Aorta (tissue), 5 donors: Measurements from ENCODE around the gene PRKN. TPM values are rescaled to one million over a fixed set of nuclear protein-coding genes. Genes with fewer than 3 reads are reported as not detected.
"Not testable (repeated sequence)": the region's sequence is repeated elsewhere in the genome, so short reads cannot be mapped to it uniquely, and the experiment has no call there.

Experiments used
- ATAC-seq: fragments of 200-7000 bp; cut with Tn5 transposase; one replicate; pipeline ENCODE4 v1.9.1; 2022; ENCODE audit warnings: moderate library complexity; ENCODE audit not compliant: low FRiP score
- DNase-seq, 2 donors: peaks; one replicate each; pipeline ENCODE4 v3.0.0-alpha.2; 2020
- H3K27ac ChIP-seq, 2 donors: one replicate each; pipeline ENCODE4 v1.5.1; 2013; ENCODE audit warnings: low read length in 2 of 2, mild to moderate bottlenecking in 2 of 2, moderate library complexity in 2 of 2, control low read depth in 1 of 2, inconsistent platforms in 1 of 2, low read depth in 1 of 2
- H3K27me3 ChIP-seq, 2 donors: one replicate each; pipeline ENCODE4 v1.6.1; 2013; ENCODE audit warnings: control low read depth in 1 of 2, low read length in 1 of 2, mild to moderate bottlenecking in 1 of 2, moderate library complexity in 1 of 2; ENCODE audit not compliant: insufficient read depth in 2 of 2, control insufficient read depth in 1 of 2
- H3K36me3 ChIP-seq, 2 donors: one replicate each; pipeline ENCODE4 v1.6.1; 2013; ENCODE audit warnings: control low read depth in 1 of 2, low read length in 1 of 2, mild to moderate bottlenecking in 1 of 2; ENCODE audit not compliant: insufficient read depth in 2 of 2, control insufficient read depth in 1 of 2
- H3K4me1 ChIP-seq, 2 donors: one replicate each; pipeline ENCODE4 v1.6.1; 2013; ENCODE audit warnings: low read length in 2 of 2, control low read depth in 1 of 2, mild to moderate bottlenecking in 1 of 2, moderate library complexity in 1 of 2; ENCODE audit not compliant: insufficient read depth in 2 of 2, control insufficient read depth in 1 of 2
- H3K4me3 ChIP-seq, 2 donors: one replicate each; pipeline ENCODE4 v1.5.1; 2013; ENCODE audit warnings: low read length in 2 of 2, control low read depth in 1 of 2, mild to moderate bottlenecking in 1 of 2
- H3K9me3 ChIP-seq: one replicate; pipeline ENCODE4 v1.6.1; 2013; ENCODE audit warnings: mild to moderate bottlenecking, low read length; ENCODE audit not compliant: control insufficient read depth
- WGBS, 2 donors: extraction: QIAGEN DNeasy Blood & Tissue Kit; methylation state at CpG; one replicate each; pipeline ENCODE4 v1.1.7; 2013; 5-methylcytosine and 5-hydroxymethylcytosine counted together
- intact Hi-C, 2 donors: fragments of 100-400 bp; cut with DNase I; formaldehyde crosslinking; loops; one replicate each; pipeline versions ENCODE4 v1.14.2 to v1.15.0; 2022
- polyA plus RNA-seq, 2 donors: library from polyadenylated mRNA; stranded (reverse); fragments of 200-250 nt; gene quantifications; one replicate each; pipeline ENCODE4 v1.2.3, GENCODE V29; 2013
- total RNA-seq, 2 donors: library from RNA; stranded (reverse); fragmentation: NEBNext Ultra II Directional; extraction: Animal tissue kit (Norgen Biotek cat#: 25700); gene quantifications; one replicate each; pipeline ENCODE4 v1.2.1, GENCODE V29; 2021
- donor health status: healthy with polysubstance abuse.
- donor health status: Bipolar disorder and iron deficiency.
- donor health status: DM: no; HTN: no; CAD: no.
- donor health status: DM: no; HTN: no; CAD: no.
- donor health status: DM: yes; HTN: yes; CAD: no.

PRKN gene
- total and polyA plus RNA-seq, 4 donors = 1.0 to 17.3 (median 5.7) TPM

DNA sequence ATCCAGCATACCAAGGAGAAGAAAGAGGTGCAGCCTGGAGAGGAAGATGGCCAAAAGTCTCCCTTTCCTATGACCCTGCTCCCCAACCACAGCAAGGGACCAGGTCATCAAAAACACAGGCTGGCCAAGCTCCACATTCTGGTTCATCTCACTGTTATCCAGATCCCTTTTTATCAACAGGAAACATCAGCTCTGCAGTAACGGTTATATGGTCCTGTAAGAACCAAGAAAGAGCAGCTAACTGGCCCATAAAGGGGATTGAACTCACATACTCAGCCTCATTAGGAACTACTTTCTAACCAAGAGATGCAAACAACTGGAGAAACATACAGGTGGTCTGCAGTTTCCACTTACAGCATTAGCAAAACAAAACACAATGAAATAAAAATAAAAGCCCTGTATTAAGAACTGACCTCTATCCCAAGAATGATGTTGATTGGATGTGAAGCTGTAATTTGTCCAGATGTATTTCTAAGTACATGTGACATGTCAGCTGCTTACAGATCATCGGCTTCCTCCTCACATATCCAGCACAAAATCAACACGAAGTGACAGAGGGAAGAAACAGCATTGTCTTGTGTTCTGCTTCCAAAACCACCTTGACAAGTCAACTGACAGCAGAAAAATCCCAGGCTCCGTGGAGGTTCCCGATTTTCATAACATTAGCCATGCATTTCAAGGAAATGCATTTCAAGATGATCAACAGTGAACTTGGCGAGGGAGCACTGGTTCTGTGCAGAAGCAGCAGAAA, 896.5 kb downstream of the PRKN start:
- intact Hi-C loops = no loop called here
- WGBS, 2 donors = 65 to 69% methylated on average over 6 of the region's 6 CpGs
- DNase-seq = no peak

DNA sequence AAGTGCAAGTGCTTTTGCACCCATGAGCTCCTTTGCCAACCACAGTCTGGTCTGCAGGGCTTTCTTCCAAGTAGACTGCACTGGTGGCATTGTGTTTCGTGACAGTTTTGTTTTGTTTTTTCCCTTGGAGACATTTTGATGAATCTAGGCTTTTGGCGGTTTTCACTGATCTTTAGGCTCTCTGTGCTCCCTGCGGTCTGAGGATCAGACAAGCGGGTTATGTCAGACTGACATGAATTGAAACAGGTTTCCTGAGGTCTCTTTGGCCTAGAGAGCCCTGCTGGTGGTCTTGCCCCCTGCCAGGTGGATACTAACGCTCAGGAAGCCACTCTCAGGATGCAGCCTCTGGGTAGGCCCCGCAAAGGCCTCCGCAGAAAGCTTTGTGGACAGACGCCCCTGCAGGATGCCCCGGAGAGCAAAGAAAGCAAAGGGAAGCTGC, 898.3 kb downstream of the PRKN start:
- no peaks in the 10 kb centered on the region for H3K9me3 ChIP-seq
- H3K27me3 ChIP-seq = no peaks in the 10 kb centered on the region
- intact Hi-C loops = no loop called here
- no peak for ATAC-seq
- WGBS, 2 donors = 68 to 69% methylated on average over 9 of the region's 9 CpGs
- H3K27ac ChIP-seq = no peak overlapping the region
- no peaks in the 10 kb centered on the region for H3K36me3 ChIP-seq
- DNase-seq = no peak
- H3K4me3 ChIP-seq = no peak overlapping the region
- no peaks in the 10 kb centered on the region for H3K4me1 ChIP-seq

More for the DNA sequence above, 896.5 kb downstream of the PRKN start:
- no peak for ATAC-seq
- Histone ChIP-seq H3K36me3 (no peaks in the 10 kb centered on the region), H3K27ac (no peak overlapping the region), H3K9me3 (no peaks in the 10 kb centered on the region), H3K4me3 (no peak overlapping the region), H3K4me1 (no peaks in the 10 kb centered on the region), H3K27me3 (no peaks in the 10 kb centered on the region)

DNA sequence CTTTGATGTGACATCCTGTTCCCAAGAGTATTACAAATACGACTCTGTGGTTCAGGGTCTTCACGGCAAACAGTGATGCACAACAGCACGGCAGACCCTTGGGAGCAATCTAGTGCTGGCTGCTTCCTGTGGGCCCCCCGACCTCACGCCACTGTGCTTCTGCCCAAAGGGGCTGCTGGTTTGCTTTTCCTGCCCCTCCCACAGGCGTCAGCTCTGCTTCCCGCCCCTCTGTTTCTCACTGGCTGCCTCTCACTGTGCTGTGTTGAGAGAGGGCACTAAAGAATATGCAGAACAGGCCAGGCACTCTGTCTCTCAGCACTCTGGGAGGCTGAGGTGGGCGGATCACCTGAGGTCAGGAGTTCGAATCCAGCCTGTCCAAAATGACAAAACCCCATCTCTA, 899.2 kb downstream of the PRKN start:
- intact Hi-C loops = no loop called here
- DNase-seq (no peak), ATAC-seq (no peak)
- no peaks in the 10 kb centered on the region for H3K27me3 ChIP-seq
- H3K4me3 ChIP-seq = no peak overlapping the region
- no peaks in the 10 kb centered on the region for H3K9me3 ChIP-seq
- H3K4me1 ChIP-seq = no peaks in the 10 kb centered on the region
- no peaks in the 10 kb centered on the region for H3K36me3 ChIP-seq
- H3K27ac ChIP-seq = no peak overlapping the region
- 87 to 91% methylated on average over 9 of the region's 9 CpGs for WGBS, 2 donors

- no peaks in the 10 kb centered on the region for H3K36me3 ChIP-seq
- ATAC-seq (no peak), DNase-seq (no peak)
- intact Hi-C loops = no loop called here
- H3K9me3 ChIP-seq = no peaks in the 10 kb centered on the region
- H3K27me3 ChIP-seq = no peaks in the 10 kb centered on the region
- no peak overlapping the region for H3K27ac ChIP-seq
- H3K4me3 ChIP-seq = no peak overlapping the region
- WGBS, 2 donors = 17 to 25% methylated on average over 6 of the region's 6 CpGs
- H3K4me1 ChIP-seq = no peaks in the 10 kb centered on the region
These were observed 901.1 kb downstream of the PRKN start for GRCh38 chr6:161826512-161826911.

- WGBS, 2 donors = 88 to 94% methylated on average over 9 of the region's 9 CpGs
- H3K36me3 ChIP-seq, H3K4me1 ChIP-seq, H3K9me3 ChIP-seq, H3K27me3 ChIP-seq, H3K27ac ChIP-seq, DNase-seq, ATAC-seq, H3K4me3 ChIP-seq, intact Hi-C loops: not testable (repeated sequence)
These were observed 905.4 kb downstream of the PRKN start for GRCh38 chr6:161822204-161822603.

- Histone ChIP-seq H3K27me3 (no peaks in the 10 kb centered on the region), H3K36me3 (no peaks in the 10 kb centered on the region)
- intact Hi-C loops = no loop called here
These were observed 909.7 kb downstream of the PRKN start for GRCh38 chr6:161817881-161818280.

DNA sequence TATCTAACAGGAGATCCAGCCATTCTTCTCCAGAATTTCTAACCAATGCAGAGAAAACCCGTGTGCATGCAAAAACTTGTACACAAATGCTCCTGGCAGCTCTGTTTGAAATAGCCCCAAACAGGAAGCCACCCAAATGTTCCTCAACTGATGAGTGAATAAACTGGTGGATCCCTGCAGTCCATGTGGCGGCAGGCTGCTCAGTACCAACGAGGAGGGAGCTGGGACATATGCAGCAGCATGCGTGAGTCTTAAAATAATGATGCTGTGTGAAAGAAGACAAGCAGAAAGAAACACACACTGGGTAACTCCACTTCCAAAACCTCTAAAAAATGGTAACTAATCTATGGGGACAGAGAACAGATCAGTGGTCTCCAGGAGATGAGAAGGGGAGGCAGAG, 911.6 kb downstream of the PRKN start:
- Histone ChIP-seq H3K27me3 (no peaks in the 10 kb centered on the region), H3K27ac (no peak overlapping the region), H3K4me1 (no peaks in the 10 kb centered on the region), H3K4me3 (no peak overlapping the region), H3K9me3 (no peaks in the 10 kb centered on the region), H3K36me3 (no peaks in the 10 kb centered on the region)
- intact Hi-C loops = no loop called here
- ATAC-seq (no peak), DNase-seq (no peak)
- 58 to 65% methylated on average over 4 of the region's 4 CpGs for WGBS, 2 donors

More at GRCh38 chr6:161817881-161818280, 909.7 kb downstream of the PRKN start:
- WGBS, 2 donors = 67% methylated on average over 4 of the region's 4 CpGs
- no peak for DNase-seq
- Histone ChIP-seq H3K4me1 (no peaks in the 10 kb centered on the region), H3K27ac (no peak overlapping the region), H3K9me3 (no peaks in the 10 kb centered on the region), H3K4me3 (no peak overlapping the region)
- ATAC-seq = no peak

GRCh38 chr6:161813156-161813555, 914.4 kb downstream of the PRKN start:
- no peak overlapping the region for H3K27ac ChIP-seq
- no peaks in the 10 kb centered on the region for H3K36me3 ChIP-seq
- 97 to 98% methylated on average over 7 to 8 of the region's 8 CpGs for WGBS, 2 donors
- no peak for DNase-seq
- no peaks in the 10 kb centered on the region for H3K9me3 ChIP-seq
- H3K4me3 ChIP-seq = no peak overlapping the region
- H3K27me3 ChIP-seq = no peaks in the 10 kb centered on the region
- no peak for ATAC-seq
- H3K4me1 ChIP-seq = no peaks in the 10 kb centered on the region
- intact Hi-C loops = no loop called here

DNA sequence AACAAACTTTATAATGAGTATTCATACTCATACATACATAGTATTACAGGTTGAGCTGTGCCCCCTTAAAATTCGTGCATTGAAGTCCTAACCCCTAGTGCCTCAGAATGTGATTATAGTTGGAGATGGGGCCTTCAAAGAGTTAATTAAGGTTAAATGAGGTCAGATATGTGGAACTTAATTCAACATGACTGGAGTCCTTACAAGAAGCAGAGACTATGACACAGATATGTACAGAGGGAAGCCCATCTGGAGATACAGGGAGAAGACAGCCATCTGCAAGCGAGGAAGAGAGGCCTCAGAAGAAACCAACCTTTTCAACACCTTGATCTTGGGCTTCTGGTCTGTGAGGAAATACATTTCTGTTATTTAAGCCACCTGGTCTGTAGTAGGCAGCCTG, 917.6 kb downstream of the PRKN start:
- Histone ChIP-seq H3K9me3 (no peaks in the 10 kb centered on the region), H3K4me1 (no peaks in the 10 kb centered on the region), H3K4me3 (no peak overlapping the region), H3K27me3 (no peaks in the 10 kb centered on the region), H3K36me3 (no peaks in the 10 kb centered on the region), H3K27ac (no peak overlapping the region)
- intact Hi-C loops = no loop called here
- ATAC-seq (no peak), DNase-seq (no peak)
- 86 to 92% methylated on average over 2 of the region's 2 CpGs for WGBS, 2 donors
